ENCODE results near the gene TFIP11.

The TFIP11 gene

DNA sequence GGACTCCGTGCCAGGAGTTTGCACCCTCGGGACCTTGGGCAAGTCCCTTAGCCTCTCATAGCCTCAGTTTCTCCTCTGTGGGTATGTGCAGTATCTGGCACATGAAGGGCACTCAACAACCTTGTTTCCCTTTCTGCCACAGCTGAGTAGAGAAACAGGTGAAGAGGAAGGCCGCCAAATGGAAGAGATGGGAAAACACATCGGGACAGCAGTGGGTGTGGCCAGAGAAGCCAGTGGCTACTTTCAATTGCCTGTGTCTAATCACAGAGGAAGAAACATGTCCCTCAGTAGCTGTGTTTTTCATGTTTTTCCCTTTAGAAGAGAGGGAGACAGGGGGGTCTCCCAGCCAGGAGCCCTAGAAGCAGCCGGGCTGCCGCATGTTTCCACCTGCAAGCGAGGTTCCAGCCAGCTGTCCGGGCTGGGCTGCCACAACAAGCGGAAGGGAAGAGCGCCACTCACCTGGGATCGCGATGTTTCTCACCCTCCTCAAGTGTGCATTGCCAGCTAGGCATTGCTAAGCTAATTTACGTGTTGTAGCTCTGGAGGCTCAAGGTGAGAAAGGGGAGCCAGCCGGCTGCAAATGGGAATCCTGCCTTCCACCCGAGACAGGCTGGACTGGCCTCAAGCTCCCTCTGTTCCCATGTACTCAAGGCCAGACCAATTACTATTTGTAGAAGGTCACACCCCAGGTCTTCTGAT lies 66.5 kb downstream of the TFIP11 start:
- DNase-seq: no peak

- no peak for DNase-seq
Observed at GRCh38 chr22:26444777-26445176, 67.5 kb downstream of the TFIP11 start.

GRCh38 chr22:26443901-26444690 lies 68.2 kb downstream of the TFIP11 start:
- DNase-seq: no peak

DNA sequence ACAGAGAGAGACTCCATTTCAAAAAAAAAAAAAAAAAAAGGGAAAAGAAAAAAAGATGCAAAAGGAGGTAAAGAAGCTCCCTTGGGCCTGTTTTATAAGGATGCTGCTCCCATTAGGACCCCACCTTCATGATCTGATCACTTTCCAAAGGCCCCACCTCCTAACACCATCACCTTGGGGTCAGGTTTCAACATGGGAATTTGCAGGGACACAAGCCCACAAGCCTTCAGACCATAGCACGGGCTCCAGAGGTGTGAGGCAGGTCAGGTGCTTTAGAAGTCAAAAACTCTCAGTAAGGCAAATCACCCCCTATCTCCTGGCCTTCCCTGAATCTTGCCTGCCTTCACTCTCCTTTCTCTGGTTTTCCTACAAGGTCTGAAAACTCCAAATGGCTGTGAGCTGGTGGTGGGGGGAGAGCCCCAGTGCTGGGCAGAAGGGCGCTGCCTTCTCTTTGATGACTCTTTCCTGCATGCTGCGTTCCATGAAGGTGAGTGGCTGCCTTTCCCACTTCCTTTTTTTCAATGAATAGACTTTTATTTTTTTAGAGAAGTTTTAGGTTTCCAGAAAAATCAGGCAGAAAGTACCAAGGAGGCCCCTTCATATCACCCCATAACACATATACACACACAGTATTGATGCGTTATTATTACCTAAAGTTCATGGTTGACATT lies 70.1 kb downstream of the TFIP11 start:
- no peak for DNase-seq

Data from cortex of kidney (tissue), 1 donor.